Stimulated activated CD4-positive, alpha-beta T cell treated with anti-CD3 and anti-CD28 coated beads, Interleukin-15, amount 100 ng/mL, for 48 hours (primary cell): Measurements from ENCODE around the gene ADIPOR2.
"Not testable (repeated sequence)": the region's sequence is repeated elsewhere in the genome, so short reads cannot be mapped to it uniquely, and the experiment has no call there.

Experiments used
- DNase-seq, 2 donors: peaks; one replicate each; pipeline ENCODE4 v3.0.0-alpha.2; 2020; ENCODE audit warnings: low read depth in 2 of 2

ADIPOR2 gene

DNA sequence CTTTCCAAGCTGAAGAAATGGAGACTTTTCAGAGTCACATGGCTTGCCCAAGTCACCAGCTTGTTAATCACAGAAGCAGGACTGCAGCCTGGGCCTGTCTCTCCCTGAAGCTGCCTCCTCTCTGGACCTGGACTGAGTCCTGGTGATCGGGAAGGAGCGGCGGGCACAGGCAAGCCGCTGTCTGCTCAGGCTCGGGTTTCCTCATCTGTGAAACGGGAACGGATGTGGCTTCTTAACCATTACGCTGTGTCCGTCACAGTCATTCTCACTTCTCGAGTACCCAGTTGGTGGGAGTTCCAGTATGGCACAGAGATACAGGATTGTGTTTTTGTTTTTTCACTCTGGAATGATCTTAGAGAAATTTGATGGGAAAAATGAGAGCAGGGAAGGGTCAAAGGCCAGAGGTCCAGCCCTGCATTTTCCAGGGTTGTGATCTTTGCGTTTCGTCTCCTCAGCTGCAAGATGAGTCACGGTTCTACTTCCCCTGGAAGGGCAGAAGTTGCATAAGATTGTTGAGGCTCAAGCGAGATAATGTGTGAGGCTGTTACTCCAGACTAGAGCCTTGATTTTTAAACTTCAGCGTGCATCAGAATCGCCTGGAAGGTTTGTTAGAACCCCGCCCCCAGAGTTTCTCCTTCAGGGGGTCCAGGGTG is 121.9 kb downstream of the ADIPOR2 start:
- no peak for DNase-seq

DNA sequence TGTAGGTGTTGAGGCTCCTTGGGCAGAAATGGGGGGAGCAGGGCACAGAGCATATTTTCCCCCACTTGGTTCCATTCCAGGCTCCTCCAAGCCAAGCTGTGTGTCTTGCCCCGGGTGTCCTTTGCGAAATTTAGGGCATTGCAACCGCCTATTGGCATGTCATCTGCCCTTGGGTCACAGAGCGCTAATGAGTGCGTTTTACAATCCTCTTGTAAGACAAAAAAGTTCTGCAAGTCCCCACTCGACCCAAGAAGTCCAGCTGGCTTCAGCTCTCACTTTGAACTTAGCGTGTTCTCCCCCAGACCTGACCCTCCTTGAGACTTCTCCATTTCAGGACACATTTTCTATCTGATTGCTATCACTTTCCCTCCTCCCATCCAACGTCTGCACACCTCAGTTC is 123.4 kb downstream of the ADIPOR2 start:
- DNase-seq, result no peak

GRCh38 chr12:1815108-1815507 is 124.2 kb downstream of the ADIPOR2 start:
- DNase-seq, result no peak

- DNase-seq, result no peak
Observed at GRCh38 chr12:1815814-1816729, 125.2 kb downstream of the ADIPOR2 start.

DNA sequence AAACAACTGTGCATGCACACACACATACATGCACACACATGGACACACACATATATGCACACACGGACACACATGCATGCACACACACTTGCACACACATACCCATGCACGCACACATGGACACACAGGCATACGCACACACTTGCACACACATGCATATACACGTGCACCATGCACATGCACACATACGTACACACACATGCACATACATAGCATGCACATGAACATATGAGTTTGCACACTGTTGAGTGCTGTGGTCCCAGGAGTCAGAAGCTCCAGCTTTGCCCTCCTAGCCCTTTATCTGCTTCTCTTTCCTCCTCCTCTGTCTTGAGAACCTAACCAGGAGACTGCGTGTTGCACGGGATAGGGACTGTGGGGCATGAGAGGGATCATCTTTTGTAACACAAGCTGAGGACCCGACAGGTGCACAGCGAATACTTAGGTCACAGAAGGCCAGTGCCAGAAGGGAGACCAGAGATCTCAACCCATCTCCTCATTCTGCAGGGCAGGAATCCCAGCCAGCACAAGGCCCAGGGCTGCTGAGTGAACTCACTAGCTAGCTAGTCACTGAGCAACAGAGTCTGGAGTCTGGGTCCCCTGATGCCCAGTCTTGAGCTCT is 126.0 kb downstream of the ADIPOR2 start:
- DNase-seq, result no peak

GRCh38 chr12:1817928-1818327 is 127.1 kb downstream of the ADIPOR2 start:
- DNase-seq, result not testable (repeated sequence)

- DNase-seq, result no peak
Observed at GRCh38 chr12:1819050-1819449, 128.2 kb downstream of the ADIPOR2 start.

DNA sequence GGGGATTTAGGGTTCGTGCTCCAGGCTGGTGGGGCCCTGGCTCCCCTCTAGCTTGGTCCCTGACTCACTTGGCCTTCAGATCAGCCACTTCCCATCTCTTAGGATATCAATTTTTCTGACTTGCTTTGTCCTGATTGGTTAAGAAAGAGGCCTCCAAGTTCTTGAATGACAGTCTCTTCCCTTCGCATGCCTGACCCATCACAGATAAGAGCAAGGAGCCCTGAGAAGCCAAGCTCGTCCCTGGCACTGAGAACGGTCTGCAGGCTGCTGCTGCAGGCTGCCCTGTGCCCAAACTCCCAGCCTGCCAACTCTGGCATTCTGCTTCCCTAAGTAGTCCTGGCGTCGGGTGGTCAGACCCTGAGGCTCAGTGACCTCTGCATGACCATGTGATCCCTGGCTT is 128.7 kb downstream of the ADIPOR2 start:
- no peak for DNase-seq

DNA sequence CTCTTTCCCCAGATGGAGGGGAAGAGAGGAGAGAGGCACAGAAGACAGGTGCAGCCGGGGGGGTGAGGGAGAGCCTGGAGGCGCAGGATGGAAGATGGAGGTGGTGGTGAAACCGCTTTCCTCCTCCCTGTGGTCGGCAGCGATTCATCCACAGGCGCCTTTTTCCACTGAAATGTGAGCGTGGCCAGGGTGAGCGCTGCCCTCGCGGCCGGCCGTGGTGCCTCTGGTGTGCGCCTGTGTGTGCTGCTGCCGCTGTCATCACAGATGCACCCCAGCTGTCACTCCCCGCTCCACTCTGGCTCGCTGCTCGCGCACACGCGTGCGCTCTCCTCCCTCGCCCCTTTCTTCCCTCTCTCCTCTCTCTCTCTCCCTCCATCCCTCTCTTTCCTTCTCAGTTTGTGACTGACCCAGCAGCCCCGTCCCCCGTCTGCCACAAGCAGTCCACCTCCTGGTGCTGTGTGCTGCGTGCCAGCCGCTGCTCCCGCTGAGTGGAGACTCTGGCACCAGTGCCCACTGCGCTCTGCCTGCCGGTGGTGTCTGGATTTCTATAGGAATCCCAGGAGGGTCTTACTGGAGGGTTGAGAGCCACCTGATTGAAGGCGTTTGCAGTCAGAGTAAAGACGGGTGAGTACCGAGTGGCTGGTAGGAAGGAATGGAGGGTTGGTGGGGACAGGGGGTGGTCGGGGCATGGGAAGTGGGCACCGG is 129.5 kb downstream of the ADIPOR2 start, which contains the start of gene LRTM2:
Gene LRTM2 (plus strand): TSS at position 375 of the 705 bp plus-strand sequence. CDS start 7,584 bp downstream, outside the sequence.
- DNase-seq, result no peak

- DNase-seq, result no peak
Observed at GRCh38 chr12:1820896-1821291, 130.0 kb downstream of the ADIPOR2 start.

GRCh38 chr12:1821805-1822204 is 130.9 kb downstream of the ADIPOR2 start:
- no peak for DNase-seq

DNA sequence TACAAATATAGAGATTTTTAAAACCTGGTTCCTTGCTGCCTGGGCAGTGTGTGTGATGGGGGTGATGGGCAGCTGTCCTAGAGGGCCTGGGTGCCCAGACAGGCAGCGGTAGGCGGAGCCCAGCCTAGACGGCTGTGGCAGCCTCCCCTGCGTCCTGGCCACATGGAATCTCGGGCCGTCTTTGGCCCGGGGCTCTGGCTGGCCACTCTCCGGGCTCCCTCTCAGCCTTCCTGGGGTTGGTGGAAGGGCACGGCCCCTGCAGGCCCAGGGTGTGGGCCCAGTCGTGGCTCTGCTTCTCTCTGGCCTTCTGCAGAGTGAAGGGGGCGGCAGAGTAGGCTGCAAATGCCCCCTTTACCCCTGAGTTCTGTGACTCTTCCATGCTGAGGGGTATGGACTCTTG is 131.8 kb downstream of the ADIPOR2 start:
- no peak for DNase-seq

GRCh38 chr12:1823237-1823636 is 132.4 kb downstream of the ADIPOR2 start:
- no peak for DNase-seq

- DNase-seq, result no peak
Observed at GRCh38 chr12:1825382-1826102, 134.7 kb downstream of the ADIPOR2 start.

GRCh38 chr12:1826401-1826800 is 135.5 kb downstream of the ADIPOR2 start:
- DNase-seq, result no peak

- DNase-seq, result no peak
Observed at GRCh38 chr12:1826867-1827705, 136.2 kb downstream of the ADIPOR2 start.

GRCh38 chr12:1827826-1828805 is 137.2 kb downstream of the ADIPOR2 start:
- no peak for DNase-seq

- DNase-seq, result no peak
Observed at GRCh38 chr12:1828856-1829255, 138.0 kb downstream of the ADIPOR2 start.

DNA sequence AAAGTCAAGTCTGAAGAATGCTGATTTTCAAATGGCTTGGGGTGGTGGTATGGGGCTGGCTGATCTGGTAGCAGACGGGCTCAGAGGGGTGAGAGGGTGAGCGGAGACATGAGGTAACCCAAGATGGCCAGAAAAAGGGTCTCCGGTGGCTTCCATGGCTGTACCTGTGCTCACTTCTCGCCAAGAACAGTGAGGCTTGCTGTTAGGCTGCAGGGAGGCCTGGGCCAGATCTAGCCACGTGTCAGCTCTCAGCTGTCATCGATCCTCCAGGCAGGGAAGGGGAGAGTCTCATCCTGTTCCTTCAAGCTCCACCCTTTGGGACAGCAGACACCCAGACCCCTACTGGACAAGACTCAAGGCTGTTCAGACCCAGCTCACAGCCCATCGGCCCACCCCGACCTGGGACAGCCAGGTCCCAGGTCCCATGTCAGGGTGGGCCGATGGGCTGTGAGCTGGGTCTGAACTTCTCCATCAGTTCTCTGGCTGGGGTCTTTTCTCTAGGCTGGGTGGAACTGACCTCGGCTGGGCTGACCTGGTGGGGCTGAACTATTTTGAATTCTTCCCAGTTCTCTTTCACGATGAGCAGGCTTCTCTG is 138.5 kb downstream of the ADIPOR2 start:
- no peak for DNase-seq
